ENCODE data around the gene CTSC.

CTSC gene

GRCh38 chr11:88353835-88354496 is 16.4 kb upstream of the CTSC start:
- TF ChIP-seq CTCF (conservative IDR thresholded peaks at IDR 0.05; ENCODE audit: control insufficient read depth, insufficient read depth, low read depth, low read length): no peak
- H3K4me3 ChIP-seq (ENCODE audit: control insufficient read depth, low read depth, low read length): no peak overlapping the region
- no peak for DNase-seq (ENCODE audit: low read depth)

GRCh38 chr11:88353386-88353785 is 15.8 kb upstream of the CTSC start:
- no peak for TF ChIP-seq CTCF (conservative IDR thresholded peaks at IDR 0.05; ENCODE audit: control insufficient read depth, insufficient read depth, low read depth, low read length)
- H3K4me3 ChIP-seq (ENCODE audit: control insufficient read depth, low read depth, low read length): no peak overlapping the region
- no peak for DNase-seq (ENCODE audit: low read depth)

- H3K4me3 ChIP-seq (ENCODE audit: control insufficient read depth, low read depth, low read length): no peak overlapping the region
- no peak for DNase-seq (ENCODE audit: low read depth)
- no peak for TF ChIP-seq CTCF (conservative IDR thresholded peaks at IDR 0.05; ENCODE audit: control insufficient read depth, insufficient read depth, low read depth, low read length)
These were observed 14.6 kb upstream of the CTSC start for GRCh38 chr11:88352139-88352538.

- TF ChIP-seq CTCF (conservative IDR thresholded peaks at IDR 0.05; ENCODE audit: control insufficient read depth, insufficient read depth, low read depth, low read length): no peak
- DNase-seq (ENCODE audit: low read depth): no peak
These were observed 11.3 kb upstream of the CTSC start for GRCh38 chr11:88348870-88349269.

GRCh38 chr11:88345949-88346348 is 8.4 kb upstream of the CTSC start:
- H3K4me3 ChIP-seq (ENCODE audit: control insufficient read depth, low read depth, low read length): no peak overlapping the region
- no peak for TF ChIP-seq CTCF (conservative IDR thresholded peaks at IDR 0.05; ENCODE audit: control insufficient read depth, insufficient read depth, low read depth, low read length)
- no peak for DNase-seq (ENCODE audit: low read depth)

More at GRCh38 chr11:88348870-88349269, 11.3 kb upstream of the CTSC start:
- H3K4me3 ChIP-seq (ENCODE audit: control insufficient read depth, low read depth, low read length): no peak overlapping the region

GRCh38 chr11:88345408-88345807 is 7.9 kb upstream of the CTSC start:
- DNase-seq (ENCODE audit: low read depth): peak; percentile 46
- no peak overlapping the region for H3K4me3 ChIP-seq (ENCODE audit: control insufficient read depth, low read depth, low read length)
- no peak for TF ChIP-seq CTCF (conservative IDR thresholded peaks at IDR 0.05; ENCODE audit: control insufficient read depth, insufficient read depth, low read depth, low read length)

GRCh38 chr11:88344869-88345268 is 7.3 kb upstream of the CTSC start:
- H3K4me3 ChIP-seq (ENCODE audit: control insufficient read depth, low read depth, low read length): no peak overlapping the region
- DNase-seq (ENCODE audit: low read depth): no peak
- no peak for TF ChIP-seq CTCF (conservative IDR thresholded peaks at IDR 0.05; ENCODE audit: control insufficient read depth, insufficient read depth, low read depth, low read length)
